Heart left ventricle (tissue), 16 donors: ENCODE measurements around the gene IL11. TPM values are rescaled to one million over a fixed set of nuclear protein-coding genes. Genes with fewer than 3 reads are reported as not detected.

Source experiments
- ATAC-seq, 4 donors: fragments of 200-7000 bp; cut with Tn5 transposase; one replicate each; pipeline ENCODE4 v1.9.1; 2020 to 2022; ENCODE audit warnings: moderate library complexity in 4 of 4, mild to moderate bottlenecking in 3 of 4, moderate number of reproducible peaks in 1 of 4
- DNase-seq, 5 donors: peaks; one replicate each; pipeline ENCODE4 v3.0.0-alpha.2; 2020
- H3K27ac ChIP-seq, 12 donors: fragments of 200-600 bp; sonication (generic) in 4 of 12; one replicate each; pipeline versions ENCODE4 v1.5.0 to v1.8.0; 2016 to 2022; ENCODE audit warnings: mild to moderate bottlenecking in 2 of 12
- H3K27me3 ChIP-seq, 9 donors: fragments of 200-600 bp; sonication (generic) in 2 of 9; one replicate each; pipeline versions ENCODE4 v1.5.1 to v1.8.0; 2016 to 2022; ENCODE audit warnings: mild to moderate bottlenecking in 3 of 9
- H3K36me3 ChIP-seq, 9 donors: fragments of 200-600 bp; sonication (generic) in 2 of 9; one replicate each; pipeline versions ENCODE4 v1.5.0 to v1.8.0; 2018 to 2022; ENCODE audit warnings: mild to moderate bottlenecking in 2 of 9
- H3K4me1 ChIP-seq, 12 donors: fragments of 200-600 bp; sonication (generic) in 4 of 12; one replicate each; pipeline versions ENCODE4 v1.5.0 to v1.8.0; 2016 to 2022; ENCODE audit warnings: mild to moderate bottlenecking in 3 of 12
- H3K4me3 ChIP-seq, 12 donors: fragments of 200-600 bp; sonication (generic) in 4 of 12; one replicate each; pipeline versions ENCODE4 v1.5.0 to v1.8.0; 2017 to 2022; ENCODE audit warnings: mild to moderate bottlenecking in 9 of 12, moderate library complexity in 4 of 12
- H3K9me3 ChIP-seq, 12 donors: fragments of 200-600 bp; sonication (generic) in 4 of 12; one replicate each; pipeline versions ENCODE4 v1.5.0 to v1.8.0; 2016 to 2022; ENCODE audit warnings: mild to moderate bottlenecking in 1 of 12
- POLR2A ChIP-seq, 2 donors: fragments of 450-650 bp; IDR thresholded peaks; one replicate each; pipeline ENCODE4 v1.6.1; 2017; ENCODE audit warnings: antibody characterized with exemption in 2 of 2, mild to moderate bottlenecking in 2 of 2, moderate library complexity in 2 of 2
- WGBS, 4 donors: extraction: QIAGEN DNeasy Blood & Tissue Kit in 2 of 4; methylation state at CpG; one replicate each; pipeline versions ENCODE4 v1.1.5 to v1.1.7; 2013 to 2018; 5-methylcytosine and 5-hydroxymethylcytosine counted together
- intact Hi-C, 10 donors: fragments of 100-400 bp; cut with DNase I; formaldehyde crosslinking; loops; one replicate each; pipeline versions ENCODE4 v1.11.1 to v1.14.2; 2022
- polyA plus RNA-seq, 2 donors: library from polyadenylated mRNA; stranded (reverse); fragments of 200-250 nt; gene quantifications; one replicate each; pipeline ENCODE4 v1.2.3, GENCODE V29; 2013
- total RNA-seq, 9 donors: library from RNA; depleted of rRNA in 2 of 9; stranded (reverse); fragments of >200 nt in 2 of 9; fragmentation: NEBNext Ultra II Directional in 3 of 9; extraction: Animal tissue kit (Norgen Biotek cat#: 25700) in 3 of 9; gene quantifications; one replicate each; pipeline versions ENCODE4 v1.1.0 to v1.2.4, GENCODE V29; 2016 to 2023
- TF ChIP-seq, protein P1 (sequence below), 12 donors: fragments of 200-600 bp; sonication (generic) in 4 of 12; IDR thresholded peaks; one replicate each; pipeline versions ENCODE4 v1.5.0 to v1.8.0; 2018 to 2022; ENCODE audit warnings: antibody characterized with exemption in 12 of 12, mild to moderate bottlenecking in 5 of 12
- donor health status: ischemic (EF 13 %, LVEDD 7.1; RV severe dilation, severe dysfunction).
- donor health status: healthy with polysubstance abuse.
- donor health status: DM: no; HTN: yes; CAD: no.
- donor health status: DM: no; HTN: no; CAD: no.
- donor health status: ischemic (EF 25% LVEDD 6.9; RV normal size, moderate dysfunction).
- donor health status: ischemic (EF 25% LVEDD 5.7; RV mildly dilated, moderate dysfunction).
- donor health status: healthy.
- donor health status: DM: yes; HTN: yes; CAD: no.
- donor health status: ischemic (EF 35%, LVEDD 5.7; RV mildly dilated, moderate dysfunction).
- donor health status: nonischemic (EF 11% LVEDD 7.7; RV severe dilation, severe dysfunction).
- donor health status: DM: yes; HTN: yes; CAD: no.
- donor health status: PGD.
- donor health status: ischemic (EF 29% LVEDD 5.4; RV normal size, mild dysfunction).
- donor health status: nonischemic (EF 23%, LVEDD 6.1; RV moderate dilation, normal function).

IL11 gene
- total and polyA plus RNA-seq, 11 donors, result 0.11 to 0.43 (median 0.25) TPM; not detected in 8

DNA sequence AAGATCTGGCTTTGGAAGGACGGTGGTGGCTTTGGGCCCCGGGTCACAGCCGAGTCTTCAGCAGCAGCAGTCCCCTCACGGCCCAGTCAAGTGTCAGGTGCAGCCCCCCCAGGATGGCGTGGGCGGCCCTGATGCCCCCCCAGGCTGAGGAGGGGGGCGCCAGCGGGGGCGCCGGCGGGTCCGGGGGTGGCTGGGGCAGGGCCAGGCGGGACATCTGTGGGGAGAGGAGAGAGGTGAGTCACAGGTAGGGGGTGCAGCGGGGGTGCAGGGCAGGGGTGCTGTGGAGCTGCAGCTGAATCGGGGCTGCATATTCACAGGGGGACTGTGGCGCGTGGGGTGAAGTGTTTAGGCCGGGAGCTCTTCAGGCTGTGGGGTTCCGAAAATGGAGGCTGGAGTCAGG, 4.3 kb downstream of the IL11 start:
- H3K4me1 ChIP-seq, result peaks cover 0 to 20% (median 0%) of the 10 kb centered on the region in 12 donors
- no peak overlapping the region for H3K4me3 ChIP-seq
- no peak for TF ChIP-seq POLR2A (IDR thresholded peaks at IDR 0.05)
- TF ChIP-seq, protein P1, sequence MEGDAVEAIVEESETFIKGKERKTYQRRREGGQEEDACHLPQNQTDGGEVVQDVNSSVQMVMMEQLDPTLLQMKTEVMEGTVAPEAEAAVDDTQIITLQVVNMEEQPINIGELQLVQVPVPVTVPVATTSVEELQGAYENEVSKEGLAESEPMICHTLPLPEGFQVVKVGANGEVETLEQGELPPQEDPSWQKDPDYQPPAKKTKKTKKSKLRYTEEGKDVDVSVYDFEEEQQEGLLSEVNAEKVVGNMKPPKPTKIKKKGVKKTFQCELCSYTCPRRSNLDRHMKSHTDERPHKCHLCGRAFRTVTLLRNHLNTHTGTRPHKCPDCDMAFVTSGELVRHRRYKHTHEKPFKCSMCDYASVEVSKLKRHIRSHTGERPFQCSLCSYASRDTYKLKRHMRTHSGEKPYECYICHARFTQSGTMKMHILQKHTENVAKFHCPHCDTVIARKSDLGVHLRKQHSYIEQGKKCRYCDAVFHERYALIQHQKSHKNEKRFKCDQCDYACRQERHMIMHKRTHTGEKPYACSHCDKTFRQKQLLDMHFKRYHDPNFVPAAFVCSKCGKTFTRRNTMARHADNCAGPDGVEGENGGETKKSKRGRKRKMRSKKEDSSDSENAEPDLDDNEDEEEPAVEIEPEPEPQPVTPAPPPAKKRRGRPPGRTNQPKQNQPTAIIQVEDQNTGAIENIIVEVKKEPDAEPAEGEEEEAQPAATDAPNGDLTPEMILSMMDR (IDR thresholded peaks at IDR 0.05), result no peak
- H3K27ac ChIP-seq, result no peak overlapping the region
- ATAC-seq, result no peak
- intact Hi-C loops, result no loop called here
- 69 to 74% (median 72%) methylated on average over 15 to 19 of the region's 19 CpGs for WGBS, 4 donors
- no peak for DNase-seq
- no peaks in the 10 kb centered on the region for H3K9me3 ChIP-seq
- H3K27me3 ChIP-seq, result peaks cover 24 to 43% (median 30%) of the 10 kb centered on the region in 9 donors
- H3K36me3 ChIP-seq, result no peaks in the 10 kb centered on the region

- TF ChIP-seq POLR2A (IDR thresholded peaks at IDR 0.05), result no peak
- TF ChIP-seq, protein P1 (IDR thresholded peaks at IDR 0.05), result no peak
- Histone ChIP-seq H3K36me3 (no peaks in the 10 kb centered on the region), H3K4me3 (no peak overlapping the region), H3K27me3 (peaks cover 20 to 35% (median 24%) of the 10 kb centered on the region in 9 donors), H3K4me1 (peaks cover 0 to 18% (median 0%) of the 10 kb centered on the region in 12 donors), H3K9me3 (no peaks in the 10 kb centered on the region), H3K27ac (no peak overlapping the region)
- 78 to 91% (median 85%) methylated on average over 8 of the region's 8 CpGs for WGBS, 4 donors
- no peak for DNase-seq
- intact Hi-C loops, result no loop called here
- ATAC-seq, result no peak
These were observed 5.0 kb downstream of the IL11 start for GRCh38 chr19:55365245-55365644.

DNA sequence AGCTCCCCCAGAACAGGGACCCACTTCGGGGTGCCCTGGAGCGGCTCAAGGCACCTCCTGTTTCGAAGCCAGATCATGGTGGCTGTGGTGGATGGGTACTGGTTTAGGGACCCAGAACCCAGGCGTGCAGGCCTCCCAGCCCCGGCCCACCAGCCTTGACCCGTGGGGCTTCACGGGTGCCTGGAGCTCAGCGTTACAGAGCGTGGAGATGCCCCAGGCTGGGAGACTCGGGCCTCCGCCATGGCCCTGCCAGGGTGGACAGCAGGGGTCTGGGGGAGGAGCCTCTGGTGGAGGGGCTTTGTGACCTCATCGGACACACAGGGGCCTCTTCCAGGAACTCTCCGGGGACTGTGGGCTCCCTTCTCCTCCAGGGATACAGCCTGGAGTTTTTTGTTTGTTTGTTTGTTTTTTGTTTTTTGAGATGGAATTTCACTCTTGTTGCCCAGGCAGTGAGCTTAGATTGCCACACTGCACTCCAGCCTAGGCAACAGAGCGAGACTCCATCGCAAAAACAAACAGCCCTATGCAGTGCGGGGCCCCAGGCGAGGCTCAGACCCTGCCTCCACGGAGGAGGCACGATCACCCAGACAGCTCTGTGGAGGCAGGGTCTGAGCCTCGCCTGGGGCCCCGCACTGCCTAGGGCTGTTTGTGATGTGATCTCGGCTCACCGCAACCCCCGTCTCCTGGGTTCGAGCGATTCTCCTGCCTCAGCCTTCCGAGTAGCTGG, 7.1 kb downstream of the IL11 start, which contains the start of gene GARIN5B:
GARIN5B (minus strand) TSS at position 271 of the 727 bp plus-strand sequence; CDS start at position 77, 194 bp downstream.
- Histone ChIP-seq H3K9me3 (no peaks in the 10 kb centered on the region), H3K4me3 (no peak within 1 kb of the TSS), H3K4me1 (no peaks in the 10 kb centered on the region), H3K36me3 (no peaks in the 10 kb centered on the region), H3K27me3 (peaks cover 2 to 17% (median 5%) of the 10 kb centered on the region in 9 donors), H3K27ac (no peak within 1 kb of the TSS)
- TF ChIP-seq, protein P1 (IDR thresholded peaks at IDR 0.05), result no peak
- no peak for TF ChIP-seq POLR2A (IDR thresholded peaks at IDR 0.05)
- no peak for ATAC-seq
- peak in 1 of 5 donors; percentile 46 for DNase-seq
- WGBS, 4 donors, result 77 to 80% (median 78%) methylated on average over 22 to 27 of the region's 27 CpGs
- intact Hi-C loops, result no loop called here

- H3K4me3 ChIP-seq, result no peak overlapping the region
- H3K27ac ChIP-seq, result no peak overlapping the region
- peak in 1 of 5 donors; percentile 34 for DNase-seq
- H3K27me3 ChIP-seq, result peaks cover 0 to 9% (median 0%) of the 10 kb centered on the region in 9 donors
- ATAC-seq, result no peak
- intact Hi-C loops, result no loop called here
- no peak for TF ChIP-seq POLR2A (IDR thresholded peaks at IDR 0.05)
- TF ChIP-seq, protein P1 (IDR thresholded peaks at IDR 0.05), result no peak
- WGBS, 4 donors, result 69 to 76% (median 73%) methylated on average over 30 to 38 of the region's 38 CpGs
- no peaks in the 10 kb centered on the region for H3K9me3 ChIP-seq
- H3K4me1 ChIP-seq, result no peaks in the 10 kb centered on the region
- H3K36me3 ChIP-seq, result no peaks in the 10 kb centered on the region
These were observed 7.9 kb downstream of the IL11 start for GRCh38 chr19:55362174-55362989.
